Pancreas (tissue), 10 donors: Measurements from ENCODE around the gene NOL4L. TPM values are rescaled to one million over a fixed set of nuclear protein-coding genes. Genes with fewer than 3 reads are reported as not detected.

Experiments used
- ATAC-seq, 4 donors: fragments of 200-7000 bp; cut with Tn5 transposase; one replicate each; pipeline versions ENCODE4 v1.8.0 to v1.9.1; 2020; ENCODE audit warnings: mild to moderate bottlenecking in 4 of 4, moderate library complexity in 4 of 4
- DNase-seq, 6 donors: peaks; one replicate each; pipeline ENCODE4 v3.0.0-alpha.2; 2020
- FAIRE-seq: peaks from 2 replicates; lab custom pipeline; 2012; peaks lifted over from hg19 to GRCh38; lab: Jason Lieb, UNC
- H3K27ac ChIP-seq, 4 donors: fragments of 200-600 bp; sonication (generic); 1 replicate in 3 of 4; 2 replicates in 1 of 4; pipeline versions ENCODE4 v1.5.0 to v1.8.0; 2020
- H3K27me3 ChIP-seq, 4 donors: fragments of 200-600 bp; one replicate each; pipeline ENCODE4 v1.8.0; 2021
- H3K36me3 ChIP-seq, 3 donors: fragments of 200-600 bp; sonication (generic) in 1 of 3; one replicate each; pipeline versions ENCODE4 v1.5.0 to v1.8.0; 2020 to 2021
- H3K4me1 ChIP-seq, 3 donors: fragments of 200-600 bp; one replicate each; pipeline ENCODE4 v1.8.0; 2021
- H3K4me3 ChIP-seq, 4 donors: fragments of 200-600 bp; sonication (generic) in 2 of 4; one replicate each; pipeline versions ENCODE4 v1.5.0 to v1.8.0; 2020 to 2021
- H3K9me3 ChIP-seq, 4 donors: fragments of 200-600 bp; one replicate each; pipeline ENCODE4 v1.8.0; 2021
- CTCF ChIP-seq, 4 donors: fragments of 200-600 bp; sonication (generic) in 3 of 4; IDR thresholded peaks; one replicate each; pipeline versions ENCODE4 v1.5.0 to v1.8.0; 2021; ENCODE audit warnings: antibody characterized with exemption in 4 of 4
- WGBS, 2 donors: extraction: QIAGEN DNeasy Blood & Tissue Kit; methylation state at CpG; one replicate each; pipeline ENCODE4 v1.1.7; 2013; 5-methylcytosine and 5-hydroxymethylcytosine counted together
- intact Hi-C, 3 donors: fragments of 100-400 bp; cut with DNase I; formaldehyde crosslinking; loops; one replicate each; pipeline versions ENCODE4 v1.11.1 to v1.14.2; 2022
- polyA plus RNA-seq, 2 donors: library from polyadenylated mRNA; stranded (reverse); fragments of 200-250 nt; gene quantifications; one replicate each; pipeline ENCODE4 v1.2.3, GENCODE V29; 2013
- total RNA-seq, 6 donors: library from RNA; stranded (reverse); fragmentation: NEBNext Ultra II Directional in 4 of 6; extraction: Animal tissue kit (Norgen Biotek cat#: 25700) in 4 of 6; gene quantifications; one replicate each; pipeline versions ENCODE4 v1.2.1 to v1.2.4, GENCODE V29; 2021 to 2023
- donor health status: healthy with polysubstance abuse.
- donor health status: DM: no; HTN: no; CAD: no; lungs with moderate emphysema.
- donor health status: DM: no; HTN: no; CAD: no.
- donor health status: control.
- donor health status: control.
- donor health status: Bipolar disorder and iron deficiency.
- donor health status: DM: yes; HTN: yes; CAD: no.
- donor health status: DM: no; HTN: no; CAD: no.
- donor health status: DM: no; HTN: no; CAD: no.
- donor health status: DM: yes; HTN: yes; CAD: no.

Gene NOL4L
- total and polyA plus RNA-seq, 8 donors, result 8.7 to 14.5 (median 10.2) TPM

- 19 to 30% methylated on average over 18 to 32 of the region's 32 CpGs for WGBS, 2 donors
- Histone ChIP-seq H3K9me3 (no peaks in the 10 kb centered on the region), H3K36me3 (no peaks in the 10 kb centered on the region), H3K27ac (no peak overlapping the region), H3K4me1 (peaks cover 0 to 4% (median 0%) of the 10 kb centered on the region in 3 donors), H3K27me3 (no peaks in the 10 kb centered on the region), H3K4me3 (peak overlapping the region in 1 of 4 donors; percentile 51)
- ATAC-seq (no peak), DNase-seq (no peak), FAIRE-seq (no peak)
- intact Hi-C loops, result no loop called here
- no peak for TF ChIP-seq CTCF (IDR thresholded peaks at IDR 0.05)
These were observed 524 bp upstream of the NOL4L start for GRCh38 chr20:32585586-32586127.

DNA sequence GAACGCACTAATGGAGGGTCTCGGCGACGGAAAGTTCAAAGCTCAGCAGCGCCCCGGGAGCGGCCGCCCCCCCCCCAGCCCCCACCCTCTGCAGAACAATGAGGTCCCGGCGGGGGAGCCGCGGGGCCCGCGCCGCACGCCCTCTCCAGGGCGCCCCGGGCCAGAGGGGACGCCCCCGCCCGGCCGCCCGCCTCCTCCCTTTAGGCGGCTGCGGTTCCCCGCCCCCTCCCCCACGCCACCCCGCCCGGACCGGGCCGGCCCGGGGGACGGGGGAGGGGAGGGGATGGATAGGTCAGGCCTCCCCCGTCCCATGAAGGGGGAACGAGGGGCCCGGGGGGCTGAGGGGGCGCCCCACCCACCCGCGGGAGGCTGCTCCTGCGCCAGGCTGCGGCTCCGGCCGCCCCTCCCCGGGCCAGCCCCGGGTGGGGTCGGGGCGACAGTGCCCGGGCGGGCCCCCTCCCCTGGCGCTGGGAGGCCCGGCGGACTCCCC lies 1.5 kb downstream of the NOL4L start:
- Histone ChIP-seq H3K27me3 (no peaks in the 10 kb centered on the region), H3K4me3 (peak overlapping the region; percentile 18 to 61 (median 47)), H3K4me1 (peaks cover 0 to 4% (median 0%) of the 10 kb centered on the region in 3 donors), H3K27ac (no peak overlapping the region), H3K9me3 (no peaks in the 10 kb centered on the region), H3K36me3 (no peaks in the 10 kb centered on the region)
- DNase-seq, result no peak
- no peak for TF ChIP-seq CTCF (IDR thresholded peaks at IDR 0.05)
- peak in 2 of 4 donors; percentile 15 to 33 for ATAC-seq
- FAIRE-seq, result no peak
- intact Hi-C loops, result no loop called here
- 0 to 1% methylated on average over 1 to 45 of the region's 52 CpGs for WGBS, 2 donors

GRCh38 chr20:32582659-32583580 lies 2.2 kb downstream of the NOL4L start:
- ATAC-seq (peak; percentile 10 to 52 (median 26)), DNase-seq (peak in 3 of 6 donors; percentile 22 to 71 (median 48)), FAIRE-seq (no peak)
- peaks cover 0 to 4% (median 0%) of the 10 kb centered on the region in 3 donors for H3K4me1 ChIP-seq
- no peaks in the 10 kb centered on the region for H3K27me3 ChIP-seq
- intact Hi-C loops, result no loop called here
- no peak overlapping the region for H3K27ac ChIP-seq
- no peaks in the 10 kb centered on the region for H3K9me3 ChIP-seq
- TF ChIP-seq CTCF (IDR thresholded peaks at IDR 0.05), result no peak
- H3K36me3 ChIP-seq, result no peaks in the 10 kb centered on the region
- 9 to 27% methylated on average over 24 to 89 of the region's 91 CpGs for WGBS, 2 donors
- peak overlapping the region; percentile 18 to 61 (median 47) for H3K4me3 ChIP-seq

DNA sequence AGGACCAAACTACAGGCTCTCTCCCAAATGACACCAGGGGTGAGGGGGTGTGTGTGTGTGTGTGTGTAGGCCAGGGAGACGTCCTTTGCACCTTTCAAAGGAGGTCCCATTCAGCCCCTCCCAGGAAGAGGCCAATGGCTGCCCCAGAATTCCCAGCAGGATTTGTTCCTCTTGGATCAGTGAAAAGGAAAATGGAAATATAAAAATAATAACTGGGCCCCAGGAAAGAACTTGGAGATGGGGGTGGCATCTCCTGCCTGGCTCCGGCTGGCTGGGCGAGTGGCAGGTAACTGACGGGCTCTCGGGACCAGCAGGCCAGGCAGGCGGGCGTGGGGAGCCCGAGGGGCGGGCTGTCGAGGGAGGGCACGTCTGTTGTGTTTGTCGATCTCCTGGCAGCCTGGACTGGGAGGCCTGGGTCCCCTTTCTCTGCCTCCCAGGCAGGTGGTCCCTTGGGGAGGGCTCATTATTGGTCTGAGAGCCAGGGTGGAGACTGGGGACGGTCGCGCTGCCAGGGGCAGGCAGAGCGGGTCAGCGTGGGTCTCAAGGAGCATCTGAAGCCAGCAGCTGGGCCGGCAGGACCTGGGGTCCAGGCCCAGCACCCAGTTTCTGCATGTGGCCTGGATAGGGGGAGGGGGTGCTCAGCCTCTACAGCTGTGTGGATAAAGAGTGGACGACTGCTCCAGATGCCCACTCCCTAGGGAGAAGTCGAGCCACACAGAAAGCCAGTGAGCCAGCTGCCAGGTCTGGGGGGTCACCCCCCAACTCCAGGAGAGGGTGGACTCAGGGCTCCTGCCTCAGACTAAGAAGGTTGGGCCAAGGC lies 3.1 kb downstream of the NOL4L start:
- Histone ChIP-seq H3K27ac (no peak overlapping the region), H3K9me3 (no peaks in the 10 kb centered on the region), H3K4me1 (peaks cover 0 to 4% (median 0%) of the 10 kb centered on the region in 3 donors), H3K4me3 (no peak overlapping the region), H3K36me3 (no peaks in the 10 kb centered on the region), H3K27me3 (no peaks in the 10 kb centered on the region)
- intact Hi-C loops, result no loop called here
- FAIRE-seq (no peak), DNase-seq (no peak), ATAC-seq (no peak)
- WGBS, 2 donors, result 84 to 87% methylated on average over 20 of the region's 20 CpGs
- no peak for TF ChIP-seq CTCF (IDR thresholded peaks at IDR 0.05)
